WTC11 (cell line): ENCODE results near the gene EFCAB8. TPM values are rescaled to one million over a fixed set of nuclear protein-coding genes. Genes with fewer than 3 reads are reported as not detected.

Experiments used
- ATAC-seq: fragments of 200-7000 bp; cut with Tn5 transposase; 2 replicates; pipeline ENCODE4 v1.10.0; 2021; ENCODE audit warnings: mild to moderate bottlenecking, moderate library complexity
- CTCF ChIA-PET: fragments of 300-600 bp; sonication (Branson Sonifier 250); formaldehyde crosslinking; loops from one replicate; lab custom pipeline; 2021; ENCODE audit warnings: antibody characterized with exemption; lab: Charles Lee
- POLR2A ChIA-PET: fragments of 350-600 bp; sonication (Branson Sonifier 250); formaldehyde crosslinking; loops from one replicate; lab custom pipeline; 2021; ENCODE audit warnings: antibody characterized with exemption; lab: Charles Lee
- DNase-seq: peaks from one replicate; pipeline ENCODE4 v3.0.0; 2021; ENCODE audit warnings: low spot score
- H3K27ac Mint-ChIP-seq: 2 replicates; pipeline ENCODE4 v1.8.0; 2021; ENCODE audit warnings: mixed read lengths
- H3K27me3 Mint-ChIP-seq: 2 replicates; pipeline ENCODE4 v1.8.0; 2021; ENCODE audit warnings: low read depth, mild to moderate bottlenecking, moderate library complexity, mixed read lengths
- H3K36me3 Mint-ChIP-seq: 2 replicates; pipeline ENCODE4 v1.8.0; 2021; ENCODE audit warnings: mixed read lengths
- H3K4me1 Mint-ChIP-seq: 2 replicates; pipeline ENCODE4 v1.8.0; 2022; ENCODE audit warnings: mixed read lengths
- H3K4me3 Mint-ChIP-seq: 2 replicates; pipeline ENCODE4 v1.8.0; 2021; ENCODE audit warnings: mild to moderate bottlenecking, moderate library complexity, mixed read lengths
- H3K9me3 Mint-ChIP-seq: 2 replicates; pipeline ENCODE4 v1.8.0; 2021; ENCODE audit warnings: mixed read lengths
- ATF2 ChIP-seq: sonication (generic); formaldehyde crosslinking; IDR thresholded peaks from 2 replicates; pipeline ENCODE4 v1.8.1; 2022; ENCODE audit warnings: low read depth, missing genetic modification reagents, borderline replicate concordance
- CTCF ChIP-seq: fragments of 200-600 bp; IDR thresholded peaks from 2 replicates; pipeline ENCODE4 v1.8.0; 2022; ENCODE audit warnings: antibody characterized with exemption
- GABPB1 ChIP-seq: sonication (generic); formaldehyde crosslinking; IDR thresholded peaks from 2 replicates; pipeline ENCODE4 v1.8.1; 2023; ENCODE audit warnings: mild to moderate bottlenecking, missing genetic modification reagents
- IRF2 ChIP-seq: sonication (generic); formaldehyde crosslinking; IDR thresholded peaks from 2 replicates; pipeline ENCODE4 v1.8.0; 2022; ENCODE audit warnings: low read depth, missing genetic modification reagents, borderline replicate concordance
- MYBL2 ChIP-seq: sonication (generic); formaldehyde crosslinking; IDR thresholded peaks from 2 replicates; pipeline ENCODE4 v1.8.1; 2023; ENCODE audit warnings: mild to moderate bottlenecking, moderate library complexity, missing genetic modification reagents
- NFE2L1 ChIP-seq: sonication (generic); formaldehyde crosslinking; IDR thresholded peaks from 2 replicates; pipeline ENCODE4 v1.8.1; 2023; ENCODE audit warnings: missing genetic modification reagents
- NFYB ChIP-seq: sonication (generic); formaldehyde crosslinking; conservative IDR thresholded peaks from 2 replicates; pipeline ENCODE4 v1.8.0; 2022; ENCODE audit warnings: low read depth, missing genetic modification reagents
- NR3C1 ChIP-seq: sonication (generic); formaldehyde crosslinking; conservative IDR thresholded peaks from 2 replicates; pipeline ENCODE4 v1.8.1; 2023; ENCODE audit warnings: low read depth, mild to moderate bottlenecking, missing genetic modification reagents
- RELA ChIP-seq: sonication (generic); formaldehyde crosslinking; IDR thresholded peaks from 2 replicates; pipeline ENCODE4 v1.8.1; 2022; ENCODE audit warnings: missing genetic modification reagents, mild to moderate bottlenecking, borderline replicate concordance
- SP1 ChIP-seq: sonication (generic); formaldehyde crosslinking; conservative IDR thresholded peaks from 2 replicates; pipeline ENCODE4 v1.8.1; 2022; ENCODE audit warnings: missing genetic modification reagents
- TEAD1 ChIP-seq: sonication (generic); formaldehyde crosslinking; IDR thresholded peaks from 2 replicates; pipeline ENCODE4 v1.8.0; 2022; ENCODE audit warnings: mild to moderate bottlenecking, missing genetic modification reagents
- TEAD4 ChIP-seq: sonication (generic); formaldehyde crosslinking; IDR thresholded peaks from 2 replicates; pipeline ENCODE4 v1.8.0; 2022; ENCODE audit warnings: mild to moderate bottlenecking, missing genetic modification reagents
- TP53 ChIP-seq: sonication (generic); formaldehyde crosslinking; IDR thresholded peaks from 2 replicates; pipeline ENCODE4 v1.8.1; 2023; ENCODE audit warnings: mild to moderate bottlenecking, missing genetic modification reagents
- ZMAT4 ChIP-seq: fragments of 250-450 bp; sonication (Bioruptor Pico); IDR thresholded peaks from 2 replicates; pipeline ENCODE4 v1.9.0; 2021; ENCODE audit warnings: mild to moderate bottlenecking
- ZNF121 ChIP-seq: sonication (generic); formaldehyde crosslinking; IDR thresholded peaks from 2 replicates; pipeline ENCODE4 v1.8.0; 2023; ENCODE audit warnings: missing genetic modification reagents
- ZNF396 ChIP-seq: fragments of 250-450 bp; sonication (Bioruptor Pico); IDR thresholded peaks from 2 replicates; pipeline ENCODE4 v1.8.0; 2021; ENCODE audit warnings: mild to moderate bottlenecking, moderate library complexity, borderline replicate concordance
- ZNF512 ChIP-seq: sonication (generic); formaldehyde crosslinking; IDR thresholded peaks from 2 replicates; pipeline ENCODE4 v1.8.1; 2022; ENCODE audit warnings: missing genetic modification reagents, borderline replicate concordance
- ZNF671 ChIP-seq: fragments of 250-450 bp; sonication (Bioruptor Pico); IDR thresholded peaks from 2 replicates; pipeline ENCODE4 v1.8.0; 2021; ENCODE audit warnings: mild to moderate bottlenecking
- total RNA-seq: library from RNA; stranded (reverse); gene quantifications from 3 replicates; pipeline ENCODE4 v1.2.3, GENCODE V29; 2021
- TF ChIP-seq, protein P1 (sequence below): sonication (generic); formaldehyde crosslinking; IDR thresholded peaks from 2 replicates; pipeline ENCODE4 v1.8.0; 2022; ENCODE audit warnings: mild to moderate bottlenecking, missing genetic modification reagents
- TF ChIP-seq, protein P2 (sequence below): sonication (generic); formaldehyde crosslinking; IDR thresholded peaks from 2 replicates; pipeline ENCODE4 v1.8.1; 2023; ENCODE audit warnings: mild to moderate bottlenecking, missing genetic modification reagents, moderate library complexity
- TF ChIP-seq, protein P3 (sequence below): fragments of 250-450 bp; sonication (Bioruptor Pico); IDR thresholded peaks from 2 replicates; pipeline ENCODE4 v2.1.2; 2022; ENCODE audit warnings: mild to moderate bottlenecking, moderate library complexity

Gene EFCAB8
- total RNA-seq, 1 experiment from 2014 or later, result 0.17 TPM

GRCh38 chr20:32984196-32984595, 125.5 kb downstream of the EFCAB8 start (continued):
- TF ChIP-seq ZNF512 (no peak), IRF2 (CRISPR knock-in tag) (no peak), ZNF121 (CRISPR knock-in tag) (no peak), RELA (no peak), ZNF671 (CRISPR knock-in tag) (no peak)

- no peak for DNase-seq
- TF ChIP-seq, protein P1, sequence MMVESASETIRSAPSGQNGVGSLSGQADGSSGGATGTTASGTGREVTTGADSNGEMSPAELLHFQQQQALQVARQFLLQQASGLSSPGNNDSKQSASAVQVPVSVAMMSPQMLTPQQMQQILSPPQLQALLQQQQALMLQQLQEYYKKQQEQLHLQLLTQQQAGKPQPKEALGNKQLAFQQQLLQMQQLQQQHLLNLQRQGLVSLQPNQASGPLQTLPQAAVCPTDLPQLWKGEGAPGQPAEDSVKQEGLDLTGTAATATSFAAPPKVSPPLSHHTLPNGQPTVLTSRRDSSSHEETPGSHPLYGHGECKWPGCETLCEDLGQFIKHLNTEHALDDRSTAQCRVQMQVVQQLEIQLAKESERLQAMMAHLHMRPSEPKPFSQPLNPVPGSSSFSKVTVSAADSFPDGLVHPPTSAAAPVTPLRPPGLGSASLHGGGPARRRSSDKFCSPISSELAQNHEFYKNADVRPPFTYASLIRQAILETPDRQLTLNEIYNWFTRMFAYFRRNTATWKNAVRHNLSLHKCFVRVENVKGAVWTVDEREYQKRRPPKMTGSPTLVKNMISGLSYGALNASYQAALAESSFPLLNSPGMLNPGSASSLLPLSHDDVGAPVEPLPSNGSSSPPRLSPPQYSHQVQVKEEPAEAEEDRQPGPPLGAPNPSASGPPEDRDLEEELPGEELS, result no peak
- no peak for TF ChIP-seq TP53 (CRISPR knock-in tag)
- 0 out of 2 replicates have a peak, but pooled peaks cover 4% of the 10 kb centered on the region for H3K4me1 Mint-ChIP-seq
- no peaks in the 10 kb centered on the region for H3K36me3 Mint-ChIP-seq
- ChIA-PET POLR2A (interaction anchor here (0.5 kb wide), 1 partner anchor 22 kb away, joined by 3 read pairs; no protein-coding TSS in a partner anchor), CTCF (interaction anchor here (0.5 to 3.5 kb wide), 4 partner anchors 10 to 314 kb away, joined by 3 to 15 read pairs (median 4); no protein-coding TSS in a partner anchor)
- no peak overlapping the region for H3K4me3 Mint-ChIP-seq
- H3K27ac Mint-ChIP-seq, result no peak overlapping the region
- no peaks in the 10 kb centered on the region for H3K9me3 Mint-ChIP-seq
- H3K27me3 Mint-ChIP-seq, result no peaks in the 10 kb centered on the region
- ATAC-seq, result no peak
Measured at GRCh38 chr20:32984631-32985354, 126.1 kb downstream of the EFCAB8 start.

DNA sequence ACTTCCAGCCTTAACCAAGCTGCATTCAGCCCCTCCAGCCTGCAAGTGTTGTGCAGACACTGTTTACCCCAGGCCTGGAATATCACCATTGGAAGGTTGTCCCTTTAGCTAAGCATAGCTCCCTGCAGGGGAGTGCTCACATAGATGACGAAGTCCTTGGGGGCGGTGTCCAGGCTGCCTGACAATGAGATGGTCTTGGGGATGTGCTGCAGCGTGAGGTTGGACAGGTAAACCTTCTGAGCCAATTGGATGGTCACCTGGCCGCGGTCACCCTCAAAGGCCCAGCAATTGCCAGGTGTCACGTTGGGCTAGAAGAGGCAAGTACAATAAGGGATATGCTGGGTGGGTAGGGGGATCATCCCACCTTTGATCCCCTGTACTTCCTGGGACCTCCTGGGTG, 126.9 kb downstream of the EFCAB8 start:
- no peaks in the 10 kb centered on the region for H3K36me3 Mint-ChIP-seq
- no peaks in the 10 kb centered on the region for H3K9me3 Mint-ChIP-seq
- 0 out of 2 replicates have a peak, but pooled peaks cover 4% of the 10 kb centered on the region for H3K4me1 Mint-ChIP-seq
- POLR2A ChIA-PET, result no interaction called here
- no peaks in the 10 kb centered on the region for H3K27me3 Mint-ChIP-seq
- H3K27ac Mint-ChIP-seq, result no peak overlapping the region
- no peak overlapping the region for H3K4me3 Mint-ChIP-seq
- no peak for DNase-seq
- CTCF ChIA-PET, result interaction anchor here (1.9 to 3.5 kb wide), 2 partner anchors 10 to 110 kb away, joined by 4 to 15 read pairs; no protein-coding TSS in a partner anchor
- ATAC-seq, result no peak
- no peak for TF ChIP-seq NFYB (CRISPR knock-in tag)
- TF ChIP-seq SP1 (CRISPR knock-in tag), result no peak
- TF ChIP-seq TEAD1 (CRISPR knock-in tag), result no peak
- no peak for TF ChIP-seq CTCF
- TF ChIP-seq TEAD4, result no peak
- TF ChIP-seq NFE2L1 (CRISPR knock-in tag), result no peak
- TF ChIP-seq NR3C1 (CRISPR knock-in tag), result no peak
- no peak for TF ChIP-seq ZNF121 (CRISPR knock-in tag)
- TF ChIP-seq, protein P2, sequence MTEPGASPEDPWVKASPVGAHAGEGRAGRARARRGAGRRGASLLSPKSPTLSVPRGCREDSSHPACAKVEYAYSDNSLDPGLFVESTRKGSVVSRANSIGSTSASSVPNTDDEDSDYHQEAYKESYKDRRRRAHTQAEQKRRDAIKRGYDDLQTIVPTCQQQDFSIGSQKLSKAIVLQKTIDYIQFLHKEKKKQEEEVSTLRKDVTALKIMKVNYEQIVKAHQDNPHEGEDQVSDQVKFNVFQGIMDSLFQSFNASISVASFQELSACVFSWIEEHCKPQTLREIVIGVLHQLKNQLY (CRISPR knock-in tag), result no peak
- TF ChIP-seq, protein P3, sequence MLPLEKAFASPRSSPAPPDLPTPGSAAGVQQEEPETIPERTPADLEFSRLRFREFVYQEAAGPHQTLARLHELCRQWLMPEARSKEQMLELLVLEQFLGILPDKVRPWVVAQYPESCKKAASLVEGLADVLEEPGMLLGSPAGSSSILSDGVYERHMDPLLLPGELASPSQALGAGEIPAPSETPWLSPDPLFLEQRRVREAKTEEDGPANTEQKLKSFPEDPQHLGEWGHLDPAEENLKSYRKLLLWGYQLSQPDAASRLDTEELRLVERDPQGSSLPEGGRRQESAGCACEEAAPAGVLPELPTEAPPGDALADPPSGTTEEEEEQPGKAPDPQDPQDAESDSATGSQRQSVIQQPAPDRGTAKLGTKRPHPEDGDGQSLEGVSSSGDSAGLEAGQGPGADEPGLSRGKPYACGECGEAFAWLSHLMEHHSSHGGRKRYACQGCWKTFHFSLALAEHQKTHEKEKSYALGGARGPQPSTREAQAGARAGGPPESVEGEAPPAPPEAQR, result no peak
- no peak for TF ChIP-seq ZMAT4
- no peak for TF ChIP-seq MYBL2 (CRISPR knock-in tag)
- TF ChIP-seq ATF2 (CRISPR knock-in tag), result no peak
- no peak for TF ChIP-seq ZNF671 (CRISPR knock-in tag)
- TF ChIP-seq ZNF396 (CRISPR knock-in tag), result no peak
- TF ChIP-seq GABPB1 (CRISPR knock-in tag), result no peak
- TF ChIP-seq, protein P1, result no peak
